ENCODE data around the gene UQCRC1. TPM values are rescaled to one million over a fixed set of nuclear protein-coding genes. Genes with fewer than 3 reads are reported as not detected.

Gene UQCRC1
- total and polyA plus RNA-seq, 8 donors: 78.6 to 113 (median 98.0) TPM

DNA sequence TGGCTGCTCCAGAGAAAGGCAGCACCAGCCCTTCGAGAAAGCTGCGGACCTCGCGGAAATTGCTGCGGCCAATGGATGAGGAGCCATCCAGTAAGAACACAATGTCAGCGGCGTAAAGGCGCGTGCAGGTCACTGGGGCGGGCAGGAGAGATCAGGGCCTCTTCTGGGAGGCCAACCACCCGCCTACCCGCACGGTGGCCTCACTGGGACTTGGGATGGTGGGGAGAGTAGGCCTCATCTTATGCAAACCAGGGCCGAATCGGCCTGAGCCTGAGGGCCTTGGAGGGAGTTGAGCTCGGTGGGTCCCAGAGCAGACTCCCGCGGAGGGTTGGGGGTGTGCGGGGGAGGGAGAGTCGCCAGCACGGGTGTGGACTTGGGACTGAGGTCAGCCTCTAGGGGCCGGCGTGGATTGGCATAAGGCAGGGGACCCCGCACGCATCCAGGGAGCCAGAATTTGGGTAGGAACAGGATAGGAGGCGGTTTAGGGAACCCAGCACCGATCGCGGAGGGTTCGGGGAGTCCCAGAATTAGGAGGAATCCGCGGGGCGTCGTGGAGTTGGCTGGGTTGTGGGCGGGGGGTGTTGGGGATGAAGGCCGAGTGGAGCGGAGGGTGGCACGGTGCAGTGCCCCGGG is 14.9 kb downstream of the UQCRC1 start:
- Histone ChIP-seq H3K9me3 (no peaks in the 10 kb centered on the region), H3K36me3 (peaks cover 0 to 10% (median 4%) of the 10 kb centered on the region in 3 donors), H3K27me3 (no peaks in the 10 kb centered on the region), H3K4me1 (no peaks in the 10 kb centered on the region), H3K27ac (no peak overlapping the region), H3K4me3 (peak overlapping the region in 1 of 4 donors; percentile 17)
- TF ChIP-seq, protein P1, sequence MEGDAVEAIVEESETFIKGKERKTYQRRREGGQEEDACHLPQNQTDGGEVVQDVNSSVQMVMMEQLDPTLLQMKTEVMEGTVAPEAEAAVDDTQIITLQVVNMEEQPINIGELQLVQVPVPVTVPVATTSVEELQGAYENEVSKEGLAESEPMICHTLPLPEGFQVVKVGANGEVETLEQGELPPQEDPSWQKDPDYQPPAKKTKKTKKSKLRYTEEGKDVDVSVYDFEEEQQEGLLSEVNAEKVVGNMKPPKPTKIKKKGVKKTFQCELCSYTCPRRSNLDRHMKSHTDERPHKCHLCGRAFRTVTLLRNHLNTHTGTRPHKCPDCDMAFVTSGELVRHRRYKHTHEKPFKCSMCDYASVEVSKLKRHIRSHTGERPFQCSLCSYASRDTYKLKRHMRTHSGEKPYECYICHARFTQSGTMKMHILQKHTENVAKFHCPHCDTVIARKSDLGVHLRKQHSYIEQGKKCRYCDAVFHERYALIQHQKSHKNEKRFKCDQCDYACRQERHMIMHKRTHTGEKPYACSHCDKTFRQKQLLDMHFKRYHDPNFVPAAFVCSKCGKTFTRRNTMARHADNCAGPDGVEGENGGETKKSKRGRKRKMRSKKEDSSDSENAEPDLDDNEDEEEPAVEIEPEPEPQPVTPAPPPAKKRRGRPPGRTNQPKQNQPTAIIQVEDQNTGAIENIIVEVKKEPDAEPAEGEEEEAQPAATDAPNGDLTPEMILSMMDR (IDR thresholded peaks at IDR 0.05): no peak
- intact Hi-C loops (cut with DNase I): no loop called here
- ATAC-seq (no peak), FAIRE-seq (no peak), DNase-seq (peak in 1 of 6 donors; percentile 63)
- 35 to 41% methylated on average over 32 to 39 of the region's 39 CpGs for WGBS, 2 donors

- Histone ChIP-seq H3K4me3 (no peak overlapping the region), H3K27me3 (no peaks in the 10 kb centered on the region), H3K9me3 (no peaks in the 10 kb centered on the region), H3K36me3 (no peaks in the 10 kb centered on the region), H3K27ac (no peak overlapping the region), H3K4me1 (no peaks in the 10 kb centered on the region)
- DNase-seq: peak in 1 of 6 donors; percentile 39
- intact Hi-C loops (cut with DNase I): no loop called here
- no peak for FAIRE-seq
- no peak for ATAC-seq
- TF ChIP-seq, protein P1 (IDR thresholded peaks at IDR 0.05): no peak
- WGBS, 2 donors: 81 to 83% methylated on average over 9 of the region's 9 CpGs
Measured at GRCh38 chr3:48593337-48593736, 16.1 kb downstream of the UQCRC1 start.

- intact Hi-C loops (cut with DNase I): no loop called here
- H3K9me3 ChIP-seq: no peaks in the 10 kb centered on the region
- TF ChIP-seq, protein P1 (IDR thresholded peaks at IDR 0.05): no peak
- H3K27ac ChIP-seq: no peak overlapping the region
- WGBS, 2 donors: 79 to 86% methylated on average over 21 of the region's 21 CpGs
- H3K36me3 ChIP-seq: no peaks in the 10 kb centered on the region
- H3K27me3 ChIP-seq: no peaks in the 10 kb centered on the region
- no peak for ATAC-seq
- no peak for FAIRE-seq
- DNase-seq: peak in 1 of 6 donors; percentile 54
- H3K4me1 ChIP-seq: no peaks in the 10 kb centered on the region
- H3K4me3 ChIP-seq: no peak overlapping the region
Measured at GRCh38 chr3:48592519-48593087, 16.8 kb downstream of the UQCRC1 start.

- Histone ChIP-seq H3K27me3 (no peaks in the 10 kb centered on the region), H3K4me1 (no peaks in the 10 kb centered on the region), H3K27ac (no peak overlapping the region), H3K36me3 (no peaks in the 10 kb centered on the region), H3K4me3 (no peak overlapping the region), H3K9me3 (no peaks in the 10 kb centered on the region)
- FAIRE-seq (no peak), DNase-seq (peak in 1 of 6 donors; percentile 50), ATAC-seq (no peak)
- WGBS, 2 donors: 84 to 87% methylated on average over 22 of the region's 22 CpGs
- TF ChIP-seq, protein P1 (IDR thresholded peaks at IDR 0.05): no peak
- intact Hi-C loops (cut with DNase I): no loop called here
Measured at GRCh38 chr3:48591886-48592518, 17.4 kb downstream of the UQCRC1 start.

DNA sequence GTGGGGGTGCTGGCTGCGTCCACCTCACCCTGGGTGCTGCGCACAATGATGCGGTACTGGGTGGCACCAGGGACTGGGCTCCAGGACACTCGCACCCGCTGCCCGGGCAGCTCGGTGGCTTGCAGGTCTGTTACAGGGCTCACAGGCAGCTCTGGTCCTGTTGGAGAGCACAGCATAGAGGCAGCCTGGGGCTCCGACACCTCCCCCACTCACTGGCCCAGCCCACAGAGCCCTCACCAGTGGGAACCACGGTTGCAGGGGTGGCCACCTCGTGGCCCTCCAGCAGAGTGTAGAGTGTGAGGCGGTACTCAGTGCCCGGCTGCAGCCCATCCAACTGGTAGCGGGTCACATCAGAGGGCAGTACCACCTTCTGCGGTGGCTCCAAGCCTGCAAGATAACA is 18.0 kb downstream of the UQCRC1 start:
- DNase-seq: no peak
- no peak for ATAC-seq
- no peaks in the 10 kb centered on the region for H3K27me3 ChIP-seq
- FAIRE-seq: no peak
- no peak overlapping the region for H3K4me3 ChIP-seq
- H3K4me1 ChIP-seq: no peaks in the 10 kb centered on the region
- H3K27ac ChIP-seq: no peak overlapping the region
- TF ChIP-seq, protein P1 (IDR thresholded peaks at IDR 0.05): no peak
- intact Hi-C loops (cut with DNase I): no loop called here
- H3K9me3 ChIP-seq: no peaks in the 10 kb centered on the region
- H3K36me3 ChIP-seq: no peaks in the 10 kb centered on the region
- WGBS, 2 donors: 80 to 88% methylated on average over 13 to 14 of the region's 14 CpGs

Data from pancreas (tissue), 10 donors.